Measurements from ENCODE around the gene IL31.
"Not testable (repeated sequence)": the region's sequence is repeated elsewhere in the genome, so short reads cannot be mapped to it uniquely, and the experiment has no call there.

Gene IL31

DNA sequence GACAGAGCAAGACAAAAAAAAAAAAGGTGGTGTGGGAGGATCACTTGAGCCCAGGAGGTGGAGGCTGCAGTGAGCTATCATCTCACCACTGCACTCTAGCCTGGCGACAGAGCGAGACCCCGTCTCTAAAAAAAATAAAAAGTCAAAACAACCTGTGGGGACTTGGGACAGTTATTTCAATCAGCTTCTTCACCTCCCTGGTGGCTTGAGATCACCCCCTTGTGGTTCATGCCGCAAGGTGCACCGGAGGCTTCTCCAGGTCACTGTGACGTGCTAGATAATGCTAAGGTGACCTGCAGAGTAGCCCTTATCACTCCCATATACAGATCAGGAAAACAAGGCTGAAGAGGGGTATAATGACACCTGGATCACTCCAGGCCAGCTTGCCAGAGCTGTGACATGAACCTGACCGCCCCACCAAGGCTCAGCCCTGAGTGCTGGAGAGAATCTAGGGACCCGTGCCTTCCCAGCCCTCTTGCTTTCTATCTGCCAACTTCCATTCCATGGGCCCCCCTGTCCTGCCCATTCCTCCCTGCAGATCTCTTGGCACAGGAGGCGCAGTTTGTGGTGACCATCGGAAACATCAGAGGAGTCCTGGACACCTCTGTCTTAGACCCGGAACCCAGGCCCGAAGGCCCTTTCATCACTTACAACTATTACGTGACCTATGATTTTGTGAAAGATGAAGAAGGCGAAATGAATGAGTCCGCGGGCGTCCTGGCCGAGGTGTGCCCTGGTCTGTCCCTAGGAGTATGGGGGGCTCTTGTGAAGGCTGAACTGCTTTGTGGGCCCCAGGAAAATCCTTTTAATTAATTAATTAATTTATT, 17.0 kb upstream of the IL31 start:
- peak; percentile 88 for DNase-seq

DNA sequence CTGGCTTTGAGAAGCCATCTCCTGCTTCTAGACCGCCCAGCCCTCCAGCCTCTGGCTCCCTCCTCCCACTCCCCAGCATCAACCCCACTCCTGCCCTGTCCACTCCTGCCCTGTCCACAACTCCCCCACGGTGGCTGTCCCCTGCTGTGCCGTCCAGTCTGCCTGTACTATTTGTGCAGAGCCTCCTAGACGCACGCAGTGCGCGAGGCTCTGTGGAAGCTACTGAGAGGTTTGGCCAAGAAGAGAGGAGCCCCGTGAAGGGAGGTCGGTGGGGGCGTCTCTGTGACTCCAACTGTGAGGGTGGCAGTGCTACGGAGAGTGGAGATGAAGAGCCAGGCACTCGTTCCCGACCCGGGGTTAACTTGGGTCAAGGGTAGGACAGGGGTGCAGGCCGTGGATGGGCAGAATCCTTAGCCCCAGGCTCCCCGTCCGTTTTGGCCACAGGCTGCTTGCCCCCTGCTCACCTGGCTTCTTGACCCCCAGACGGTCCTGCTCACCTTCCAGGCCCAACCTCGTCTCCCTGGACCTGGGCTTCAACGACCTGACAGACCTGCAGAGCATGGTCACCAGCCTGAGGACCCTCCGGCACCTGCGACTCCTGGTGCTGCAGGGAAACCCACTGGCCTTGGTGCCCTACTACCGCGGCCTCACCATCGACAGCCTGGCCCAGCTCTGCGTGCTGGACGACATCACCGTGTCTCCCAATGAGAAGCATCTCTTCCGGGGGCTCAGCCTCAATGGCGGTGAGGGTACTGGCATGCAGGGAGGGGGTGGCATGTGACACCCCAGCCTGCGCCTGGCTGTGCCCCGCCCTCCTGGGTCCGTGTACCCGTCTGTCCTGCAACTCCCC, 15.8 kb upstream of the IL31 start:
- no peak for DNase-seq

DNA sequence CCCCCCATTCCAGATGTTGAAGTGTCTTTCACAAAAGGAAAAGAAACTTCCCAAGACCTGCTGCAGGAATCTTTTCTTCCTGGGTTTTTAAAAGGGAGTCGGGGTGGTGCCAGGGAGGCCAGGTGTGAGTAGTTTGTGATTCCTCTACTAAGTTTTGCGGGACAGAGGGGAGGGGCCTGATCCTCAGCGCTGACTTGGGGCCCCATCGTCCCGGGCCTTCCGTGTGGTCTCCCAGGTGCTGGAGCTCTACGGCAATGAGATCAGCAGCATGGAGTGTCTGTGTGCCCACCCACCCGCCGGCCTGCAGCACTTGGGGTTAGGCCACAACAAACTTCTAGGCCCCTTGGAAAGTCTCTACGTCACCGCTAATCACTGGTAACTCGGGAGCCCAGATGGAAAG, 13.4 kb upstream of the IL31 start:
- no peak for DNase-seq

DNA sequence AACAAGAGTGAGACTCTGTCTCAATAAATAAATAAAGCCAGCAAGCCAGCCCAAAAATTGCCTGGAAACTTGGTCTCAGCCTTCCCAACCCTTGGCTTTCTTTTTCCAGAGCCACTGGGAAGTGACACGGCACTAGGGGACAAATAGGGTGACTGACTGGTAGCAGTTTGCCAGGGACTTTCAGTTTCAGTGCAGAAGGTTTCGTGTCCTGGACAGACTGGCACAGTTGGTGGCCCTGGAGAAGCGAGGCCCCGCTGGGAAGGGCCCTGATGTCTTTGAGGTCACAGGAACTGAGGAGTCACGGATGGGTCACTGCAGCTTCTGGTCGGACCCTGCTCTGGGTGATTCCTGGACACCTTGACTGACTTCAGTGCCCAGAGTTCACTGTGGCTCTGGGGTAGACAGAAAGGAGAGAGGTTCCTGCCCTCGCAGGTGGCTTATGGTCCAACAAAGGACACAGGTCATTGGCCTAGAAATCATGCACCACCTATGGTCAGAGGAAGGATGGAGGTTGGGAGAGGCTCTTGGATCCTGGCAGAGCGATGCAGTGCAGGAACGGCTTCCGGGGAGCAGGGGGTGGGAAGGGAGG, 11.6 kb upstream of the IL31 start:
- DNase-seq = no peak

DNA sequence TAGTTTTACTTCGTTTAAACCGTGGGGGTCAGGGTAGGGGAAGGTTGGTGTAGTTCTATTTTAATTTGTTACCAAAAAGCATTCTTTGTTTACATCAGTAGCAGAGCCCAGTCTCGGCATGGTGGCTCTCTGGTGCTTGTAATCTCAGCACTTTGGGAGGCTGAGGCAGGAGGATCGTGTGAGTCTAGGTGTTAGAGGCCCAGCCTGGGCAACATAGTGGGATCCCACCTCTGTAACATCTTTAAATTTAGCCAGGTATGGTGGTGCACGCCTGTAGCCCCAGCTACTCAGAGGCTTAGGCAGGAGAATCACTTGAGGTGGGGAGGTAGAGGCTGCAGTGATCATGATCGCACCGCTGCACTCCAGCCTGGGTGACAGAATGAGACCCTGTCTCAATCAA, 11.1 kb upstream of the IL31 start:
- no peak for DNase-seq

DNA sequence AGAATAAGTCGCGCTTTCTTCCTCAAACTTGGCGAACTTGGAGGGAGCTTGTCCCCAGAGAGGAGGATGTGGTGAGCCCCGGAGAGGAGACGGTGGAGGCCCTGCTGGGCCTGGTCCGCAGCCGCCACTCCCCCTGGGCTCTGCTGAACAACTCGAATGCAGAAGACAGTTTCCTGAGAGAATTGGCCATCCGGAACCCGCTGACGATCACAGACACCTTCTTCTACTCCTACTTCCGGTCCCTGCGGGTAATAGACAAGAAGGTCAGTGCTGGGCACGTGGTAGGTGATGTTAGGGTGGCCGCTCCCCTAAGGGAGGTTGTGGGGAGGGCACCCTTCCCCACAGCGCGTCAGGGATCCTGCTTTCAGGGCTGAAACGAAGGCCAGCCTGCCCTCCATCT, 10.5 kb upstream of the IL31 start:
- no peak for DNase-seq

DNA sequence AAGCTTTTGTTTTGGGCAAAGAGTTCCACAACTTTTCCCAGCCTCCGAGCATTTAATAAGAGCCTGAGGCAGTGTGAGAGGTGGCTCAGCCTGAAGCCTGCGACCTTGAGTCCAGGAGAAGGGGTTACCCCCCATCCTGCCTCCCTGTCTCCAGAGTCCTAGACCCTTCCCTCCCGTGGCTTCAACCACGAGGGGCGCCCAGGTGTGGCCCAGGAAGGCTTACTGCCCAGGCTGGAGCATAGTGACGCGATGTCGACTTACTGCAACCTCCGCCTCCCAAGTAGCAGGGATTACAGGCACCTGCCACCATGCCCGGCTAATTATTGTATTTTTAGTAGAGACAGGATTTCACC, 9.5 kb upstream of the IL31 start:
- DNase-seq = no peak

DNA sequence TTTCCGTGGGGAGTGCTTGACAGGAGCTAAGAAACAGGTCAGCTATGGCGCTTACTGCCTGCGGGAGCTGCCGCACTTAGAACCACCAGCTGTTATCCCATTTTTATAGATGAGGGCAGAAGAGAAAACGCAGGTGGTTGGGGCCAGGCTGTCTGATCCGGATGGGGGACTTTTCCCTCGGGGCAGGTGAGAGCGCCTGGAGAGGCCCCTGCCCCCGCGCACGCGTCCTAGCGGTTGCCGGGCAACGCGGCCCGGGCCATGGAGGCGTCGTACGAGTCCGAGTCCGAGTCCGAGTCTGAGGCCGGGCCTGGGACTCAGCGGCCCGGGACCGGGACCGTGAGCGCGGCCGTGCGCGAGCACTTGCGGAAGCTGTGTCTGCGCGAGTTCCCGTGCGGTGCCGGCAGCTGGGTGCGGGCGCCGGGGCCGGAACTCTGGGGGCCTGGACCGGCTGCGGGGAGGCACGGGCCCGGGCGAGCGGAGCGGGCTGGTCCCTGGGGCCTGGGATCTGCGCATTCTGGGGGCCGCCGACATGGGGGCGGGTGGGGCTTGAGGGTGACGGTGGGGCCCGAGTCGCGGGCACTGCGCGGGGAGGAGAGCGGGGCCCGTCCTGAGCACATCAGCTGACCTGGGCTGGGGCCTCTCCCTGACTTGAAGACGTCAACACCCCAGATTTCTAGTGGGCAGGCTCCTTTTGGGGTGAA, 9.0 kb upstream of the IL31 start, which contains the start of gene LRRC43:
Gene LRRC43 (plus strand): TSS at position 237 of the 701 bp plus-strand sequence. CDS start 22 bp downstream, at position 259.
- no peak for DNase-seq

DNA sequence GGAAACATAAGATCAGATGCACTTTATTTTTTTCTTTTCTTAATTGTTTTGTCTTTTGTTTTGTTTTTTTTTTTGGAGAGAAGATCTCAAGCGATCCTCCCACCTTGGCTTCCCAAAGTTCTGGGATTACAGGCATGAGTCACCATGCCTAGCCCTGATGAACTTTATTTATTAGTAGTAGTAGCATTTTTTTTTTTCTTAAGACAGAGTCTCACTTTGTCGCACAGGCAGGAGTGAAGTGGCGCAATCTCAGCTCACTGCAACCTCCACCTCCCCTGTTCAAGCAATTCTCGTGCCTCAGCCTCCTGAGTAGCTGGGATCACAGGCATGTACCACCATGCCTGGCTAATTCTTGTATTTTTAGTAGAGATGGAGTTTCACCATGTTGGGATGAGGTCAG, 2.5 kb upstream of the IL31 start:
- not testable (repeated sequence) for DNase-seq

DNA sequence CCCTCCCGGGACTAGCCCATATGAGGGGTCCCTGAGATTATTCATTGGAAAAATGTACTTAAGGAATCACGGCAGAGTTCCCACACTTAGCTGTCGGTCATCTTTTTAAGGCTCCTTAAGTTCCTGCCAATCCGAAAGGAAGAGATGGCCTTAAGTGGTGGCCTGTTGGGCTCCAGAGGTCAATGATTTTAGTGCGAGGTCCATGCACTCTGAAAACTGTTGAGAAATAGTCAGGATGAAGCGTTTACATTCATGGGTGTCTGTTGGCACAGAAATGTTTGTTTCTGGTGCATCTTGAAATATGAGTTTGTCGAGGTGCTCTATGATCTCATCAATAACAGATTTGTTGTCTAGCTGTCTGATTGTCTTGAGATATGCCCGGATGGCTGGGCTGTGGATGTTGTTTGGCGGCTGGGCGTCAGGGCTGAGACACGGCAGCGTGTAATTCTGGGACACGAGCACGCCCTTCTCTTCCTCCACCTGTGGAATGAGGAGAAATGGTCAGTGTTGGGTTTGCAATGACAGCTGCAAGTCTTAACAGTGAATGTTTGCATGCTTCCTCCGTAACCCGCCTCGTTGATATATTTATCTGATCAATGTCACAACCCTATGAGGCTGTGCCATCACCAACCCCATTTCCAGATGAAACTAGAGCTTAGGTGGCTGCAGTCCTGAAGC, 1.6 kb downstream of the IL31 start:
- no peak for DNase-seq

DNA sequence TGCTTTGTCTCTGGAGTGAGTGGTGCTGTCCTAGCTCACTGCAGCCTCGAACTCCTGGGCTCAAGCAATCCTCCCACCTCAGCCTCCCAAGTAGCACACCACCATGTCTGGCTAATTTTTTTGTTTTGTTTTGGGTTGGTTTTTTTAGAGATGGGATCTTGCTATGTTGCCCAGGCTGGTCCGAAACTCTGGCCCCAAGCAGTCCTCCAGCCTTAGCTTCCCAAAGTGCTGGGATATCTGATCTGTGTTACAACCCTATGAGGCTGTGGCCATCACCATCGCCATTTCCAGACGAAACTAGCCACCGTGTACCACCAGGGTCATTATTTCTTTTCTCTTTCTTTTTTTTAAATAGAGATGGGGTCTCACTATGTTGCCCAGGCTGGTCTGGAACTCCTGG, 2.6 kb downstream of the IL31 start:
- DNase-seq = no peak

DNA sequence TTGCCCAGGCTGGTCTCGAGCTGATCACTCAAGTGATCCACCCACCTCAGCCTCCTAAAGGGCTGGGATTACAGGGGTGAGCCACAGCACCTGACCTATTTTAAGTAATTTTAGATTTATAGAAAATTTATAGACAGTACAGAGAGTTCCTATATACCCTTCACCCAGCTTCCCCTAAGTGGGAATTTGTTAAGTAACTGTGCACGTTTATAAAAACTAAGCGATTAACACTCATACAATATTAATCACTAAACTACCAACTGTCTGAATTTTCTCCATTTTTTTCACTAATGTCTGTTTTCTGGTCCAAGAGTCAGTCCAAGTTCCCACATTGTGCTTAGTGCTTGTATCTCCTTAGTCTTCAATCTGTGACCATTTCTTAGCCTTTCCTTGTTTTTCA, 5.5 kb downstream of the IL31 start:
- DNase-seq = no peak

DNA sequence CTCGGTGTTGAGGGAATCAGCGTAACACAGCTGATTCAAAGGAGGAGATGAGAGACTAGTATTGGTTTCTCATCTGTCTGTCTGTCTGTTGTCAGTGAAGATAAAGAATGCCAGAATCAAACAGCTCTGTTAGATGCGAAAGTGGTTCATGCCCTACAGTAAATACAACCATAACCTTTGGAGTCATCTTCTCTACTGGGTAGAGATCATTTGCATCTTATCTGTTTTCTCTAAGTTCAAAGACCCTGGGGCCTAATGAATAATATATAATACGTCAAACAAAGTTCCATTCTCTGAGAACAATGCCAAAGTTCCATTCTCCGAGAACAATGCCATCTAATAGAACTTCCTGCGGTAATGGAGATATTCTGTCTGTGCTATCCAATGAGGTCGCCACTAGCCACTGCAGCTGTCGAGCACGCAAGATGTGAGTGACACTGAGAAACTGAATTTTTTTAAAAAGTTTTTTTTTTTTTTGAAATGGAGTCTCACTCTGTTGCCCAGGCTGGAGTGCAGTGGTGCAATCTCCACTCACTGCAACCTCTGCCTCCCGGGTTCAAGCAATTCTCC, 6.6 kb downstream of the IL31 start:
- no peak for DNase-seq

DNA sequence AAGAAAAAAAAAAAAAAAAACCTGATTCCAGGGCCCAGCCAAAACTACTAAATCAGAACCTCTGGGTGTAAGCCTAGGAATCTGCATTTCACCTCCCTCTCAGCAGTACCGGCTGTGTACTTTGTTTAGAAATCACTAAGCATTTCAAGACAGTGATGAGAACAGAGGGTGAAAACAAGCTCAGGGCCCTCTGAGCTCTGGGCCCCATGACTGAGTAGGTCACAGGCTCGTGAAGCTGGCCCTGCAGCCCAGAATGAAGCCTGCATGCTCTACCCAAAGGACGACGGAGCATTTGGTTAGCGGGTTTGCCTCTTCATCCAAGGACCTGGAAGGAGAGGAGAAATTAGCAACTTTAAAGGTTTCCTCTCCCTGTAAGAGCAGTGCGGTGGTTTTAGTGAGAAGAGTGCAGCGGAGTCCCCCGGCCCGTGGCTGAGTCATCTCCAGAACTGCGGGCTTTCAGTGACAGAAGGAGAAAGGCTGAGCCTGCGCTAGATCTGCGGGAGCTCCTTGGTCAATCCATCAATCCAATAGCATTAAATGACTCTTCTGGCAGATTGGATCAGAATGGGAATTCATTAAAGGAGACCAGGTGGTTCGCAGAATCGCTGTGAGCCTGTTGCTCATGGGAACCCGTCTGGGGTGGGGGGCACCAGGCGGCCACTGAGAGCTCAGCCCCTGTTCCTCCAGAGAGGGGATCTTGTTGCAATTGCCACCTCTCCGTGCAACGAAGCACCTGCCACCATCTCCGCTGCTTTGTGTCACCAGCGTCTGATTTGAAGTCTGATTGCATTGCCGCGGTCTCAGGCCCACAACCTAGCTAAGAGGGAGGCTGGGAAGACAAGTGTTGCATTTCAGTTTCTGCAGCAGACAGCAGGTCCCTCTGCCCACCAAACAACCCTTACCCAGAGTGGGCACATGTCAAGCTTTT, 7.3 kb downstream of the IL31 start:
- no peak for DNase-seq

DNA sequence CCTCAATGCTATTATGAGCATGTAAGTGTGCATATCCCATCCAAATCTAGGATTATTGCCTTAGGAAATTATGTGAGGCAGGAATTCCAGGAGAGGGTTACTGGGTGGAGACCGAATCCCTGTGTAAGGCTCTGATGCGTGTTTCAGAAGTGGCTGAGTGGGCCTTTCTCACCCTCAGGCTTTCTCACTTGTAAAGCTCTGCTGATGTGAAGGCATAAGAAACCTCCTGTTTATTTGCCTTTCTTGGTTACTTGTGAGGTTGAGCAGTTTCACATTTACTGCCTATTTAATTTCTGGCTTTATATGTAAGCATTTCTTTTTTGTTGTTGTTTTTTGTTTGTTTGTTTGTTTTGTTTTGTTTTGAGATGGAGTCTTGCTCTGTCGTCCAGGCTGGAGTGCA, 11.0 kb downstream of the IL31 start:
- no peak for DNase-seq

DNA sequence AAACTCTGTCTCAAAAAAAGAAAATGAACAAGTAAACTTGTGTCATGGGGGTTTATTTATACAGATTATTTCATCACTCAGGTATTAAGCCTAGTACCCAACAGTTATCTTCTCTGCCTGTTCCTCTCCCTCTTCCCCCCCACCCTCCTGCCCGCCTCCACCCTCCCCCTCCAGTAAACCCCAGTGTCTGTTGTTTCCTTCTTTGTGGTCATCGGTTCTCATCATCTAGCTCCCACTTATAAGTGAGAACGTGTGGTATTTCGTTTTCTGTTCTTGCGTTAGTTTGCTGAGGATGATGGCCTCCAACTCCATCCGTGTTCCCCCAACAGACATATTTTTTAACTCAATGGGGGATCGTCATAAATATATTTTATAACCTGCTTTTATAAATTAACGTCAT, 12.3 kb downstream of the IL31 start:
- DNase-seq = no peak

DNA sequence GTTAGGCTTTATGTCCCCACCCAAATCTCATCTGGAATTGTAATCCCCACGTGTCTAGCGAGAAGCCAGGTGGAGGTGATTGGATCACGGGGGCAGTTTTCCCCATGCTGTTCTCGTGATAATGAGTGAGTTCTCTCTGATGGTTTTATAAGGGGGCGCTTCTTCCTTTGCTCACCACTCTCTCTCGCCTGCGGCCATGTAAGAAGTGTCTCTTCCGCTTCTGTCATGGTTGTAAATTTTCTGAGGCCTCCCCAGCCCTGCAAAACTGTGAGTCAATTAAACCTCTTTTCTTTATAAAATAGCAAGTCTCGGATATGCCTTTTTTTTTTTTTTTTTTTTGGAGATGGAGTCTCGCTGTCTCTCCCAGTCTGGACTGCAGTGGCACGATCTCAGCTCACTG, 13.3 kb downstream of the IL31 start:
- no peak for DNase-seq

DNA sequence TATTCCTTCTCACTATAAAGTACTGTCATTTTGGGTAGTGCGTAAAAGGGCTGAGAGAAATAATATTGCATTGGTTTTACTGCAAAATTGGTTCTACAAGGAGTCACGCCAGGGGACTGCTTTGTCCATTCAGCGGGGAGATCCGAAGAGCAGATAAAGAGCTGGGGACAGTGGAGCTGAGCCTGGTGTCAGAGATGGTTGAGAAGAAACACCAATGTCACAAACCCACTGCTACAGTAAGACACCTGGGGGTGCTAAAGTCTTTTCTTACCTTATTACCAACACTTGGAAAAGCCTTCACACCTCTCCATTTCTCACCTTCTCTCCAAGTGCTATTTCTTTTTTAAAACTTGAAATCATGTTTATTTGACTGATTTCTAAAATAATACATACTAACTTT, 14.1 kb downstream of the IL31 start:
- no peak for DNase-seq

DNA sequence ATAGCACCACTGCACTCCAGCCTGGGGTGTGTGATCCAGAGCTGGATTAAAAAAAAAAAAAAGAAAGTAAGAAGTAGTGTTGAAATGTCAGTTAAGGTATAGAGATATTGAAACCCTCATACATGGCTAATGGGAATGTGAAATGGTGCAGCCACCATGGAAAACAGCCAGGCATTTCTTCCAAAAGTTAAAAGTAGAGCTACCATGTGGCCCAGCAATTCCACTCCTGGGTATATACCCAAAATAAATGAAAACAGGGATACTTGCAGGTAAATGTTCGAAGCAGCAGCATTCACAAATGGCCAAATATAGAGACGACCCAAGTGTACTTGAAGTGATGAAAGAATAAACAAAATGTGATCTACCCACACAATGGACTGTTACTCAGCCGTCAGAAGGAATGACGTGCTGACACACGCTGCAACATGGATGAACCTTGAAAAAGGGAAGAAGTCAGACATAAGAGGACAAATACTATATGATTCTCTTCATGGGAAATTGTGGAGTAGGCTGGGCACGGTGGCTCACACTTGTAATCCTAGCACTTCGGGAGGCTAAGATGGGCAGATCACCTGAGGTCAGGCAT, 15.2 kb downstream of the IL31 start:
- DNase-seq = no peak

DNA sequence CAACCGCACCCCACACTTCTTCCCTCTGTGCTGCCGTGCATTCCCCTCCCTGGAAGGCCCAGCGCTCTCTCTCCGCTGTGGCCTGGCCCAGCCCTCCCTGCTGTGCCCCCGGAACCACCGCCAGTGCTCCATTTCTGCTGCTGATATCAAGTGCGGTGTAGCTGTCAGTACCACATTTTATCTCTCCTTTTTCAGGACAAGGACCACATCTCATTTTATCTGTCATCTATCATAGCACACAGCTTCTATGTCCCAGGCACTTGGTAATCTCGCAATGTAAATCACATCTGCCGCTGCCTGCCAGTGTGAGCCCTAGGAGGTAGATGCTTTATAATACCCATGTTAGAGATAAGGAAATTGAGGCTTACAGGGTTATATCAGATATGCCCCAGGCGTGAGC, 18.3 kb downstream of the IL31 start:
- no peak for DNase-seq

DNA sequence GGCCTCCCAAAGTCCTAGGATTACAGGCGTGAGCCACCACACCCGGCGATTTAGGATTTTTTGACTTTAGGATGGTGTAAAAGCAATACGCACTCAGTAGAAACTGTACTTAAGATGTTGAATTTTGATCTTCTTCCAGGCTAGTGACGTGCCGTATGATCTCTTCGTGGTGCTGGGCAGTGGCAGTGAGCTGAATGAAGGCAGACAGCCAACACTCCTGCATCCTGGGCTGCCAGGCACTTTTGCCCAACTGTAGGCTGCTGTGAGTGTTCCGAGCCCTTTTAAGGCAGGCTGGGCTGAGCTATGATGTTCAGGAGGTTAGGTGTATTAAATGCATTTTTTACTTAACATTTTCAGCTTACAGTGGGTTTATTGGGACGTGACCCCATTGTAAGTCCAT, 21.3 kb downstream of the IL31 start:
- DNase-seq = no peak

Data from 8988T (cell line).